NCI-H187 (cell line): Measurements from ENCODE around the gene CDH5.
"Not testable (repeated sequence)": the region's sequence is repeated elsewhere in the genome, so short reads cannot be mapped to it uniquely, and the experiment has no call there.

Experiments used
- DNase-seq, 2 experiments: peaks; one replicate each; lab custom pipeline; 2025; lab: John Stamatoyannopoulos, UW

The CDH5 gene

GRCh38 chr16:66437391-66437945 is 71.0 kb downstream of the CDH5 start:
- no peak for DNase-seq

GRCh38 chr16:66438536-66438935 is 72.0 kb downstream of the CDH5 start:
- DNase-seq, result no peak

GRCh38 chr16:66439051-66439730 is 72.7 kb downstream of the CDH5 start:
- no peak for DNase-seq

GRCh38 chr16:66440271-66440802 is 73.8 kb downstream of the CDH5 start:
- no peak for DNase-seq

- no peak for DNase-seq
Observed at GRCh38 chr16:66440970-66441369, 74.5 kb downstream of the CDH5 start.

GRCh38 chr16:66441586-66442375 is 75.3 kb downstream of the CDH5 start:
- no peak for DNase-seq

GRCh38 chr16:66442502-66443268 is 76.2 kb downstream of the CDH5 start:
- DNase-seq, result no peak

- DNase-seq, result no peak
Observed at GRCh38 chr16:66443269-66443652, 76.8 kb downstream of the CDH5 start.

- no peak for DNase-seq
Observed at GRCh38 chr16:66444049-66444481, 77.6 kb downstream of the CDH5 start.

GRCh38 chr16:66446737-66447136 is 80.2 kb downstream of the CDH5 start:
- no peak for DNase-seq

GRCh38 chr16:66447491-66447890 is 81.0 kb downstream of the CDH5 start:
- DNase-seq, result no peak

GRCh38 chr16:66451548-66451947 is 85.1 kb downstream of the CDH5 start:
- no peak for DNase-seq

GRCh38 chr16:66453230-66453629 is 86.7 kb downstream of the CDH5 start:
- not testable (repeated sequence) for DNase-seq
